Stimulated activated CD8-positive, alpha-beta memory T cell treated with anti-CD3 and anti-CD28 coated beads, Interleukin-12 subunit alpha, Interleukin-12 subunit beta, amount 100 ng/mL, for 4 hours (primary cell): ENCODE data around the gene OR2T8.

Source experiments
- DNase-seq: peaks from one replicate; pipeline ENCODE4 v3.0.0-alpha.2; 2020; ENCODE audit warnings: low read depth

OR2T8 gene

GRCh38 chr1:247962911-247963588 lies 43.0 kb downstream of the OR2T8 start:
- DNase-seq: no peak

GRCh38 chr1:247964933-247965332 lies 44.9 kb downstream of the OR2T8 start, which contains the start of gene OR2AK2:
TSS of gene OR2AK2 (plus strand) at chr1:247965233. CDS start at chr1:247965377, 144 bp downstream.
- DNase-seq: no peak

GRCh38 chr1:247966532-247967204 lies 46.6 kb downstream of the OR2T8 start:
- DNase-seq: no peak
